HUES6 (cell line): ENCODE data around the gene SGCA.

Source experiments
- H3K27ac ChIP-seq: 2 replicates; pipeline ENCODE4 v1.7.0; 2013; ENCODE audit warnings: low read depth, mild to moderate bottlenecking, low read length, inconsistent platforms
- H3K27me3 ChIP-seq: 2 replicates; pipeline ENCODE4 v1.6.1; 2013; ENCODE audit warnings: low read length; ENCODE audit not compliant: control insufficient read depth, insufficient read depth
- H3K36me3 ChIP-seq: 2 replicates; pipeline ENCODE4 v1.6.1; 2013; ENCODE audit warnings: low read length; ENCODE audit not compliant: control insufficient read depth, insufficient read depth
- H3K4me1 ChIP-seq: 2 replicates; pipeline ENCODE4 v1.6.1; 2013; ENCODE audit warnings: low read length; ENCODE audit not compliant: control insufficient read depth, insufficient read depth
- H3K4me3 ChIP-seq: 2 replicates; pipeline ENCODE4 v1.5.1; 2013; ENCODE audit warnings: low read depth, low read length
- H3K9ac ChIP-seq: one replicate; pipeline ENCODE4 v1.6.1; 2013; ENCODE audit warnings: mild to moderate bottlenecking, low read length
- H3K9me3 ChIP-seq: 2 replicates; pipeline ENCODE4 v1.6.1; 2013; ENCODE audit warnings: low read depth, low read length; ENCODE audit not compliant: control insufficient read depth, insufficient read depth

SGCA gene

DNA sequence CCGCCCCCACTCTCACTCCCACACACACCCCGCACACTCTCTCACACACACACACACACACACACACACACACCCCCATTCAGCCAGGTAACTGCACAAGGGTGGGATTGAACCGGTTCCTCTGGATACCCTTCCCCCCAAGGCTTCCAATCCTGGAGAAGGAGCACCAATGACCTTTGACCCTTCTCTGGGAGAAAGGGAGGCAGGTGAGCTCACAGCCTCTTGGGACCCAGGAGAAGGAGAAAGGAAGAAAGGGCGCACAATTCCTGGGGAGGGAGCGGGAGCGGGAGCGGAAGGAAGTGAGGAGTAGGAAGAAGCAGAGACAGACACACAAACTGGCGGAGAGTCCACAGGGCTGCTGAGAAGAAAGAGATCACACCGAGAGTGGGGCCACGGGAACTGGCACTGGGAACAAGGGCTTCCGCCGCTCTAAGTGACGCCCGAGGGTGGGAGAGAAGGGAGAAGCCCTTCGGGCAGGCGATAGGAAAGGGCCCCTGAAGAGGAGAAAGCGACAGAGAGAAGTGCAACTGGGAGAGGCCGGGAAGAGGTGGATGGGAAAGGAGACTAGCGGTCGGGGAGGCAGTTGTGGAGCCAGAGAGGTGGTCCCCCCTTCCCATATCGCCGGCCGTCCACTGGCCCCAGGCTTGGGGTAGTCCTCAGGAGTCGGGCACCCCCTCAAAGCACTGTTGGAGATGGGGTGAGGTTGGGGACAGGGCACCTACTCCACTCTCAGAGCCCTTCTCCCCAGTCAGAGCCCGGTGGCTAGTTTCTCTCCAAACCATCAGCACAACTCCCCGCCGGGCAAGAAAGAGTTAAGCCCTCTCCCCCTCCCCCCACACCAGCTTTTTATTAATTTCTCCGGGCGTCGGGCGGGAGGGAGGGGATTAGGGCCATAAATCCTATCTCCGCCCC lies 37.1 kb upstream of the SGCA start:
- peak overlapping the region; percentile 55 for H3K9ac ChIP-seq
- no peaks in the 10 kb centered on the region for H3K9me3 ChIP-seq
- no peaks in the 10 kb centered on the region; the same call in 1 of the 2 replicates for H3K27me3 ChIP-seq
- H3K4me3 ChIP-seq, result peak overlapping the region; percentile 62
- H3K27ac ChIP-seq, result no peak overlapping the region
- no peaks in the 10 kb centered on the region for H3K36me3 ChIP-seq
- H3K4me1 ChIP-seq, result peaks cover 37% of the 10 kb centered on the region

DNA sequence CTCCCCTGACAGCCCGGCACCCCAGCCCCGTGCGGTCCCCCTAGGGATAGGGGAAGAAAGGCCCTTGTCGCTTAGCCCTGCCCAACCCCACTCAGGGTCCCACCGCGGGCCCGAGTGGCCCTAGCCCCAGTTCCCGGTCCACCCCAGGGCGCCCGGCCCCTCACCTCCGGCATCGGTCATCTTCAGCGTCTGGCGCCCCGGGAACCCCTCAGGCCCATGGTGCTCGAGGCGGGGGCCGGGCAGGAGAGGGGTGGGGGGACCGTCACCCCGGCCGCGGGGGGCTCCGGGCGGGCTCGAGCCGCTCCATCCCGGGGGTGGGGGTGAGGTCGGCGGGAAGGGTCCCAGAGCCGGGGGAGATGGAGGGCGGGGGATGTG lies 36.5 kb upstream of the SGCA start:
- H3K9me3 ChIP-seq, result no peaks in the 10 kb centered on the region
- H3K4me3 ChIP-seq, result peak overlapping the region; percentile 62
- H3K36me3 ChIP-seq, result no peaks in the 10 kb centered on the region
- H3K4me1 ChIP-seq, result peaks cover 36% of the 10 kb centered on the region
- no peak overlapping the region for H3K27ac ChIP-seq
- no peak overlapping the region for H3K9ac ChIP-seq
- no peaks in the 10 kb centered on the region; the same call in 1 of the 2 replicates for H3K27me3 ChIP-seq

DNA sequence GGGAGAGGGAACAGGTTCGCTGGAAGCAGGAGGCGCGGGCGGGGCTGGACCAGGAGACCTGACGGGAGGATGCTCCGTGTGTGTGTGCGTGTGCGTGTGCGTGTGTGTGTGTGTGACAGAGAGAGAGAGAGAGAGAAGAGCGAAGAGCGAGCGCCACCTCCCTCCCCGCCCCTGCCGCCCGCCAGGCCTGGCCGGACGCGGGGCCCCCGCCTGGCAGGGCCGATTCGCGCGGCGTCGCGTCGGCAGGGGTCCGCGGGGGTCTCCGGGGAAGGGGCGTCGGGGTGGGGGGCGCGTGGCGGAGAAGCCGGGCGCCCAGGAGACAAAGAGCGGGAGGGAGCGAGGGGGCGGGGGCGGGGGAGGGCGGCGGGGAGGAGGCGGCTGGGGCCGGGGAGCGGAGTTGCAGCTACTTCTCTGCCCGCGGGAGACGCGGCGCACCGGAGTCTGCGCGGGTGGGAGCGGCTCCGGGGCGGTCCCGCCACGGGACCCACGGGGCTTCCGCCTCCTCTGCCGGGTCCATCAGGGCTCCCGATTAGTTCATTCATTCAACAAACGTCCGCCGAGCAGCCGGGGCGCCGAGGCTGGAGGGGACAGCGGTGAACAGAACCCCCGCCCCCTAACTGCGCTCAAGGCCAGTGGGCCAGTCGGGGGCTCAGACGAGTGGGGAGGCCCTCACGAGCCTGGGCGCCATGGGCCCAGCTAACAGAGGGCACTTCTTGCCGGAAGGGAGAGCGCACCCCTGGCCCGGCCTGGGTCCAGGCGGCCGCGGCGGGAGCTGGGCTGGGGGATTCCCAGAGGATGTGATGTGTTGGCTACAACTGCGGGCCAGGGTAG lies 35.9 kb upstream of the SGCA start, which contains the start of gene SAMD14:
TSS of gene SAMD14 (minus strand) at position 433 of the 831 bp plus-strand sequence. CDS start 5,201 bp downstream, outside the sequence.
- Histone ChIP-seq H3K4me1 (peaks cover 41% of the 10 kb centered on the region), H3K27ac (no peak within 1 kb of the TSS), H3K36me3 (peaks cover 2% of the 10 kb centered on the region; the same call in 1 of the 2 replicates), H3K27me3 (no peaks in the 10 kb centered on the region; the same call in 1 of the 2 replicates), H3K4me3 (peak within 1 kb of the TSS; percentile 83), H3K9ac (peak within 1 kb of the TSS; percentile 55), H3K9me3 (no peaks in the 10 kb centered on the region)

DNA sequence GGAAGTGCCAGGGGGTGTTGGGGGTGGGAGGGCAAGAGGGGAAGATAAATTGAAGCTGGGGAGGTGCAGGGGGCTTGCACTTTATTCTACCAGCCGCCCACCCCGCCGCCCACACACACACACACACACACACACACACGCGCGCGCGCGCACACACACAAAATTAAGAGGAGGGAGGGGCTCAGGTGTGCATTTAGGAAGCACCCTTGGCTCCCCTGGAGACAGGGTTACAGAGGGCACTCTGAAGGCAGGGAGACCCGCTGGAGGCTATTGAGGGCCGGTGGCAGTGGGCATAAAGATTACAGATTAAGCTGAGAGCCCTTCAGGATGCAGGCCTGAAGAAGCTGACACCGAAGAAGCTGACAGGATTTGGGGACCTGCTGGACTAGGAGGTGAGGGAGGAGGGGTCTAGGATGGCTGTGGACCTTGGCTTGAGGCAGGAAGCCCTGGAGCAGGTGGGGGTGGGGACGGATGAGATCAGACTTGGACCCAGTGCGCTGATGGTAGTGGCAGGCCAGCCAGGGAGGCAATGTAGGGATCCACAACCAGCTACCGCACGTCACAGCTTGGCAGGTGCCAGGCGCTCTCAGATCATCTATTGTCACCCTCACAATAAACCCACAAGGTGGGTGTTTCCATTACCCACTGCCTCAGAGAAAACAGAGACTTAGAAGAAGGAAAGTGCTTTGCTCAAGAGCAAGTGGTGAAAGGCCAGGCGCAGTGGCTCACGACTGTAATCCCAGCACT lies 35.1 kb upstream of the SGCA start:
- H3K9ac ChIP-seq, result no peak overlapping the region
- no peaks in the 10 kb centered on the region for H3K9me3 ChIP-seq
- H3K27ac ChIP-seq, result no peak overlapping the region
- H3K4me1 ChIP-seq, result peaks cover 41% of the 10 kb centered on the region
- H3K36me3 ChIP-seq, result peaks cover 2% of the 10 kb centered on the region; the same call in 1 of the 2 replicates
- H3K4me3 ChIP-seq, result peak overlapping the region; percentile 83
- H3K27me3 ChIP-seq, result no peaks in the 10 kb centered on the region; the same call in 1 of the 2 replicates

DNA sequence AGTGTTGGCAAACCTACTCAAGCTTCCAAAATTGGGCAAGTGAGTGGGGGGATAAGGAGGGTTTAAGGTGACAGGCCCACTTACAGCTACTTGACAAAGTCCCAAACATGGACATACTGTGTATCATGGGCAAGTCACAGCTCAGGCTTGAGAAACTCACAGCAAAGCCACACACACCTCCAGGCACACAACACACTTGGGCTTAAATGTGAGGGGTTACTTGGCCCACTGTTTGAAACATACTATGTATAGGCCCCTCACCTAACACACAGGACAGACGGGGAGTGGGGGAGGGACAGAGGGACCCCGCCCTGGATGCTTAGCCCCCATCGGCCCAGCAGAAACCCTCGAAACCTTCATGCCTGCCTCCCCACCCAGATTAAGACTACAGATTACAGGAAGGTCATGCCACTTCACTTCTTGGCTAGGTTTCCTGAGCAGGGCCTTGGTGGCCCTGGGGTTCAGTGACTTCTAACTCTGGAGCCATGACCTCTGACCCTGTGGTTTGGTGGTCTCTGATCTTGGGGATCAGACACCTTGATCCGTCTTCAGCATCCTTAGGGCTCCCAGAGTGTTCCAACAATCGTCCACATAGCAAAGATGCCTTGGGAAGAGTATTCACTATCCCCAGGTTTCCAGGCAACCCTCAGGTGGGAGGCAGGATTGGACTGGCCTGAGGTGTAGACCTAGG lies 33.6 kb upstream of the SGCA start:
- Histone ChIP-seq H3K9me3 (no peaks in the 10 kb centered on the region), H3K4me1 (peaks cover 41% of the 10 kb centered on the region), H3K27ac (no peak overlapping the region), H3K9ac (no peak overlapping the region), H3K27me3 (no peaks in the 10 kb centered on the region; the same call in 1 of the 2 replicates), H3K36me3 (peaks cover 14% of the 10 kb centered on the region), H3K4me3 (no peak overlapping the region)

DNA sequence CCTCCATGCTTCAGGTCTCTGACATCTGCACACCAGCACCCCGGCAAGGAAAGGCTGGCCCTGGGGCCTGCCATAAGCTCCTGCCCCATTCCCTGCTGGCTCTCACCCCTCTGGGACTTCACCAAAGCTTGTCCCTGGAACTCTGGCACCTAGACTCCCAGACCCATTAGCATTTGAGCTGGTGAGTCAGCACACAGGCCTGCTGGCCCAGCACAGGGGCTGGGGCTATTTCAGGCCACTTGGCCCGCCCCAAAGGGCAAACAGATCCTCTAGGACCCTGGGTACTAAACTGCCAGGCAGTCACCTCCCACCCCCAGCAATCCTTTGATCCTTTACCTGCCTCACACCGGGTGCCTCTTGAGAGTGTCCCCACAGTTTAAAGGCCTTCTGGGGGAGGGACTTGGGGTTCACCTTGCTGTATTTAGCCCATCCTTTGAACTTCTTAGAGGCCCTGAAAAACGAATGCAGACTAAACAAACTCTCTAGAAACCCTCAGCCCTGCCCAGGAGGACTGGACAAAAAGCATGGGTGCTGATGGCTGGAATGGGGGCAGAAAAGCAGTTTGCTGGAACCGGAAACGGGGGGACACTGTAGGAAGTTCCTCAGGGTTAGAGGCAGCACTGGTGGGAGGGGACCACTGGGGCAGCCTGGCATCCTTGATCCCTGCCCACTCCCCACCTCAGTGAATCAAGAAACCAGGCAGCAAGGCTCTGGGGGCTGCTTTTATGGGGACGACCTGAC lies 32.6 kb upstream of the SGCA start:
- Histone ChIP-seq H3K27ac (no peak overlapping the region), H3K36me3 (peaks cover 24% of the 10 kb centered on the region), H3K4me1 (peaks cover 33% of the 10 kb centered on the region), H3K9ac (no peak overlapping the region), H3K27me3 (no peaks in the 10 kb centered on the region; the same call in 1 of the 2 replicates), H3K4me3 (peak overlapping the region; percentile 21; the same call in 1 of the 2 replicates), H3K9me3 (no peaks in the 10 kb centered on the region)

DNA sequence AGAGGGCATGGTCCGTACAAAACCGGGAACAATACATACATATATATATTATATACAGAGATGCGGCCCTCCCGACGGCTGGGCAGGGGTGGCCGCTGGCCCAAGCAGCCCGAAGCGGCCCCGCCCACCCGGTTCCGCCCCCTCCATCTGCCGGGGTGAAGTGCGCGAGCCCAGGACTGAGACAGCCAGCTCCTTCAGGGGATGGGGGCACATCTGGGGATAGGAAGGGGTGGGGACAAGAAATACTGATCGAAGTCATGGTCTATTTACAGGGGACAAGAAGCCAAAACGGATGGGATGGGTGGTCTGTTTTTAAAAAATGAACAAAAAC lies 32.1 kb upstream of the SGCA start:
- Histone ChIP-seq H3K27ac (no peak overlapping the region), H3K36me3 (peaks cover 29% of the 10 kb centered on the region), H3K9ac (no peak overlapping the region), H3K27me3 (no peaks in the 10 kb centered on the region; the same call in 1 of the 2 replicates), H3K4me1 (peaks cover 29% of the 10 kb centered on the region), H3K9me3 (no peaks in the 10 kb centered on the region), H3K4me3 (no peak overlapping the region; the same call in 1 of the 2 replicates)

DNA sequence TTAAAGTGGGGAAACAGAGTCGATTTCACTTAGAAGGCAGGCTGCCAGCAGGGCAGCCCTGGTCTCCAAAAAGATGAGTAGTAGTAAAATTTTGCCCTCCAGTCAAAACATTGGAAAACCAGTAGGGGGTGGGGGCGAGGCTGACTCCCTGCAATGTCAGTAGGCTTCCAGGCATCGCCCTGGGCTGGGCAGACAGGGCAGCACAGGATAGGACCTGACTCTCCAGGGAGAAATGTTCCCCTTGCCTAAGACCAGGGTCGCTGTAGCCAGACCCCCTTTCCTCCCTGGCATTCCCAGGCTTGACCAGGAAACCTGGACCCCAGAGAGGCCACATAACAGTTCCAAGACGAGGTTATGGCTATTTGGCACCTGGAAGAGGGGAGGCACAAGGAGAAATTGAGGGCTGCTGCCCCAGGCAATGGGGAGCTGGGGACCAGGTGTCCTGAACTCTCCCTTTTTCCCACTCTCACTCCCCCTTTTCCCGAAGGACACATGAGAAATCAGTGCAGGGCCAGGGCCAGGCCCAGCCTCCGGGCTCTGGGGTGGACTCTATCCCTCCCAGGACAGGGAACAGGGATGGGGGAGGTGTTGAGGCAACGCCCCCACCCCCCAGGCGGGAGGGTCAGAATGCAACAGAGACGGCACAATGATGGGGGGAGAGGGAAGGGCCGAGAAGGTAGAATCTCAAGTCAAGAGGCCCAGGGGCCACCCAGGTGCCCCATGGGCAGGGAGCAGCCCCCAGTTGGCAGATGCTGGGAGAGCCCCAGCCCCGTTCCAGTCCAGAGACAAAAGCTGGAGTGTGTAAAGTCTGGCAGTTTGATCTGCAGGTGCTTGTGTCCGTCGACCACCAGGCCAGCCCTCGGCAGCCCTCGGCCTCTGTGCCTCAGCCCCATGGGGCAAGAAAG lies 31.3 kb upstream of the SGCA start:
- no peaks in the 10 kb centered on the region; the same call in 1 of the 2 replicates for H3K27me3 ChIP-seq
- no peak overlapping the region for H3K4me3 ChIP-seq
- H3K36me3 ChIP-seq, result peaks cover 37% of the 10 kb centered on the region
- H3K27ac ChIP-seq, result no peak overlapping the region
- H3K9me3 ChIP-seq, result no peaks in the 10 kb centered on the region
- no peak overlapping the region for H3K9ac ChIP-seq
- peaks cover 29% of the 10 kb centered on the region for H3K4me1 ChIP-seq
